ENCODE measurements around the gene FARS2.

Gene FARS2

DNA sequence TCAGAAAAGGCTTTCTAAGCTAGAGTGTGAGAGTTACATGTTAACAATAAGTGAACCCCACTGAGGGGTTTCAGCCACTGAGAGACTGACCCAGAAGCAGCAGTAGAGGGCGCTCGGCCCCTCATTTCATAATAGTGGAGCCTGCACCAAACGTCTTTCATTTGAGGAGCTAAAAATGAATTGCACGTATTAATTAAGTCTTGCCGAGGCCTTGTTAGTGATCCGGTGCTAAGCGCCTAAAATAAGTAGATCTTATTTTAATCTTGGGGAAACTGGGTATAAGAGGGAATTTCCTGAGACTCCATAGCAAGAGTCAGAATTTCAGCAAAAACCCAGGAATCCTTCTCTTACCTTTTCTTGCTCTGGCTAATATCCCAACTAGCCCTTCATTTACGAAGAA lies 209.7 kb downstream of the FARS2 start:
- peak; percentile 72 for DNase-seq

DNA sequence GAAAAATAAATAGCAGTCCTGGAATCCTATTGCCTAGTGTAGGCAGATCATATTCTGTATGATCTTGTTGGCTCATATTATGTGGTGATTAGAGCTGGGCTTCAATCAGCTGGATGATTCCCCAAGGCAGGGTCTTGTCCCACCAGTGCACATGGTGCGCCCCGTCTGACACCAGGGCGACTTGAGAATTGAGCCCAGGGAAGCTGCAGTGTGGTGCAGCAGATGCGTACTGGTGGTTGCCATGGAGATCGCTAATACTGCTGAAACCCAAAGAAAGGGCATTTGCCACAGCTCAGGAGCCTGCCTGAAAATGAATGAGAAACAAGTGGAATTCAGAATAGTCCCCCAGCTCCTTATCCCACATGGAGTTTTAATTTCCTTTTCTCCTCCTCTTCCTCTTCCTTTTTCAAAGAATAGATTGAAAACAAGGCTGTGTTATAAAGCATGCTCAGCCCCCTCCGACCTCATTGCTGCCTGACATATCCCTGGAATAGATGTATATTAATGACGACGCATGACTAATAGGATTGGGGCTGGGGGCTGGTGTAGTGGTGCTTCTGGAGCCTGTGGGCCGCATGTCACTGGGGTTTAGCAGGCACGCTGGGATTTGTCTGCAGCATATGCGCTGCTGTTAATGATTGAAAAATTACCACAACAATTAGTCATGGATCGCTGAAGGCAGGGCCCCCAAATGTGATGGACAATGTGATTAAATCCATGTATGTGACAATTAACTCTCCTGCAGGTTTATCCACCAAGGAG lies 210.5 kb downstream of the FARS2 start:
- peak; percentile 81 for DNase-seq

DNA sequence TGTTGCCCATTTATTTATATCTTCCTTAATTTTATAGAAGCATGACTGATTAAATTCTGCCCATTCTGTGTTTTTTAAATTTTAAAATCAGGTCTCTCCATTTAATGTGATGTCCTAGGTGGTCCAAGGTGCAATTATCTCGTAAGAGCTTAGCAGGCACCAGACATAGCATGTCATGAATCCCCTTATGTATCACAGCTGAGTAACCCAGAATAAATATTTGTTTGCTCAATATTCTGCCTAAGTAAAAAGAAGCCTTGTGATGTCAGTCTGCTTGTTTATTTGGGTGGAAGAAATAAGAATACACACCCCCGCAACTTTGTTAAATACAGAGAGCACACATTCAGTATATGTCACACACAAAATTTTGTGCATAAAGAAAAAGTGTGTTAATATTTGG lies 211.3 kb downstream of the FARS2 start:
- DNase-seq: no peak

- no peak for DNase-seq
These were observed 214.5 kb downstream of the FARS2 start for GRCh38 chr6:5475779-5476178.

DNA sequence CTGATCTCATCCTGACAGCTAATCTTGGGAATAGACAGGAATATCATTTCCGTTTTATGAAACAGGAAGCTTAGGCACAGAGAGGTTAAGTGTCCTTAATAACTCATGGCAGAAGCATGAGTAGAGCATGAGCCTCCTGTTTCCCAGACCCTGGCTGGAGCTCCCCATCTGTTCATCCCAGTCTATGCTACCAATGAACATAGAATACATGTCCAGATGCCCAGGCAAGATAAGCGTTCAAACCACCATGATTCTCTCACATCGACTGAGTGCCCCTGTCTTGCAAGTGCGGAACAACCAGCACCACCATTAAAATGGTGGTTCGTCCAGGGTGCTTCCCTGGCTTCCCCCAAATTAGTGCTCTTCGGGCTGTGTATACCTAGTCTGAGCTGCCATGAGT lies 217.1 kb downstream of the FARS2 start:
- no peak for DNase-seq

- no peak for DNase-seq
These were observed 219.7 kb downstream of the FARS2 start for GRCh38 chr6:5481033-5481432.

- DNase-seq: no peak
These were observed 220.4 kb downstream of the FARS2 start for GRCh38 chr6:5481750-5482149.

- DNase-seq: no peak
These were observed 221.3 kb downstream of the FARS2 start for GRCh38 chr6:5482619-5483018.

DNA sequence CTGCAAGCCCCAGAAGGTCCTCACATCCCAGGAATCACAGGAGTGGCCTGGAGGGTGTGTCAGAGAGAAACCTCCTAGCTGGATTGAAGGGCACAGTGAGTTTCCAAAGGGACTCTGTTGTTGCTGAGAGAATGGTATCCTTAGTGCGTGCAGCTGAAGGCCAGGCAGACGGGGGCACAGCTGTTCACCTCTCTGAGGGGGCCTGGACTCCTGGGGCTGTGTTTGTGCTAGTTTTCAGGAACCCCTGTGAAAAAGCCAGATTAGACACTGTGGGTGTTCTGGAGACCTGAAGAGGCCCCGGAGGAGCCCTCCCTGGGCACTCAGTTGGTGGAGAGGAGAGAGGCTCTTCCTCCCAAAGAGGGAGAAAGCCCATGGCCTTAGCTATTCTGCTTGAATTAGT lies 223.4 kb downstream of the FARS2 start:
- no peak for DNase-seq

- DNase-seq: no peak
These were observed 224.9 kb downstream of the FARS2 start for GRCh38 chr6:5486214-5486613.

GRCh38 chr6:5490501-5491069 lies 229.3 kb downstream of the FARS2 start:
- no peak for DNase-seq

GRCh38 chr6:5492356-5492755 lies 231.0 kb downstream of the FARS2 start:
- DNase-seq: no peak

- DNase-seq: no peak
These were observed 232.5 kb downstream of the FARS2 start for GRCh38 chr6:5493806-5494205.

GRCh38 chr6:5497896-5498578 lies 236.7 kb downstream of the FARS2 start:
- peak; percentile 94 for DNase-seq

- DNase-seq: no peak
These were observed 237.2 kb downstream of the FARS2 start for GRCh38 chr6:5498579-5498899.

- DNase-seq: peak; percentile 83
These were observed 238.5 kb downstream of the FARS2 start for GRCh38 chr6:5499644-5500306.

DNA sequence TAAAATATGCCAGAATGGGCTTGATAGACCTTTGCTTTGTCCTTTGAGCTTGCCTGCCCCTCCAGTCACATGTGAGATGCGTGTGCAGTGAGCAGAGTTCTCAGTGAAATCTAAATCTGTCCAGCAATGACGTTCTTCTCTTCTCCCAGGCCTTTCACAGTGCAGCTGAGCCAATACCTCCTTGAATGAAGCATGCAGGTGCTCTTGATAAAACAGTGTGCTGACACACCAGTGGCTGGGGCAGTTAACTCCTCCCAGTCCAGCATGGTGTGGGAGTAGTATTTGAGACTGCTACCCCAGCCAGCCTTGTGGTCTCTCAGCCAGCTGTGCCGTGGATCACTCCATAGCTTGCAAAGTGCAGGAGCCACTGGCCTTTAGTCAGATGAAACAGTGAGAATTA lies 240.5 kb downstream of the FARS2 start:
- DNase-seq: no peak

DNA sequence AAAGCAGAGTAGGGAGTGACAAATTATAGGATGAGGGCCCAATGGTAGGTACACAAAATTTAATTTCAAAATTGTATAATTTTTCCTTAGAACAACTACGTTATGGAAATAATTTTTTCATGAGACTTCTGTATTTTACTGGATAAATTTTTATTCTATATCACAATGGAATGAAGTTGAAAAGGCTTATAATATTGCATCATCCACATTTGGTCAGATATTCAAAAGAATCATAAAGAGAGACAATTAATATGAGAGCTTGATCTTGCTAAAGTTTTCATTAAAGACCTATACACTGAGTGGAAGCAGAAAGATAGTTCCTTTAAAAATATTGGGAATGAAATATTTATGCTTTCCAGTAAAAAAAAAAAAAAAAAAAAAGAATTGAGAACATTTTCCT lies 242.8 kb downstream of the FARS2 start:
- no peak for DNase-seq

DNA sequence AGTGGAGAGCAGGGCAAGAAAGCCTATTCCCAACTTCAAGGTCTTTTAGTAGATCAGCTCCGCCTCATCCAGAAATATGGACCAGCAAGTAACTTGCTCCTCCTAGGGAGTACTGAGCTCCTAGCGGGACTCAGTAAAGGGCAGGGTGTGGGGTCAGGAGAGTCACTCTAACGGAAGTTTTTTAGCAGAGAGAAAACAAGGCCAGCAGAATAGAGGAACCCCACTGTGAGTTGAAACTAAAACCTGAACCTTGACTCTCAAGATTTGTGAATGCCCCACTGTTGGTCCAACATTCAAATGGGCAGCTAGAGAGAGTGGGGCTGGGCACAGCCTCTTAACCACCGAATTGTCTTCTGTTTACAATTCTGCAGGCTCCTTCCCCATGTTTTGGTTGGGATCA lies 244.8 kb downstream of the FARS2 start:
- no peak for DNase-seq

- no peak for DNase-seq
These were observed 245.3 kb downstream of the FARS2 start for GRCh38 chr6:5506597-5506996.

- DNase-seq: no peak
These were observed 245.9 kb downstream of the FARS2 start for GRCh38 chr6:5507131-5507681.

DNA sequence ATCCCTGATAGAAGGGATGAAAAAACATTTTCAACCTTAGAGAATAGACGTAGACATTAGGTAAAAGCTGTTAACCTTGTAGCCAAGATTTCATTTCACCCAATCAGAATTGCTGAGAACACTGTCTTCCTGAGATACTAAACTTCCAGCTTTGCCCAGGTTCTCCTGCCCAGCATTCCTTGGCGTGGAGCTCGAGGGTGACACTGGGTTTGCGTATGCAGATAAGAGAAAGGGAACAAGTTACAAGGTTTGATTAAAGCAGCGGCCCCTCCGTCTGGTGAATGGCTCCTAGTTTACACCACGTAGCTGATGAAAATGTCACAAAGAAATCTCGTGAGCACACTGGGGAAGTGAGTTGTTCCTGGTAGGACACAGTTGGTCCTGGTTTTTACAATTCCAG lies 247.8 kb downstream of the FARS2 start:
- DNase-seq: no peak

- DNase-seq: no peak
These were observed 249.2 kb downstream of the FARS2 start for GRCh38 chr6:5510331-5511133.

Measured in fibroblast of skin of right biceps (primary cell).